ENCODE data around the gene C10orf53. TPM values are rescaled to one million over a fixed set of nuclear protein-coding genes. Genes with fewer than 3 reads are reported as not detected.

The C10orf53 gene
- total and polyA plus RNA-seq, 2 of the 8 experiments (the other 6 are each of a cell fraction or from before 2014, with no cell fraction given), result not detected

- no peaks in the 10 kb centered on the region for H3K23me2 ChIP-seq (ENCODE audit: low read depth, low read length)
- H4K20me1 ChIP-seq (replicated peaks in 1 of 2; ENCODE audit: control insufficient read depth in 1 of 2, insufficient read depth in 2 of 2, low read length in 2 of 2), result no peaks in the 10 kb centered on the region
- no peak overlapping the region for H3K9ac ChIP-seq (replicated peaks in 1 of 4; ENCODE audit: extremely low read depth in 1 of 4, low read depth in 3 of 4, low read length in 3 of 4)
- no peaks in the 10 kb centered on the region for H3K79me2 ChIP-seq (ENCODE audit: control insufficient read depth in 1 of 2, insufficient read depth in 2 of 2, low read length in 2 of 2)
- no peaks in the 10 kb centered on the region for H3K36me3 ChIP-seq (ENCODE audit: control insufficient read depth in 2 of 4, insufficient read depth in 4 of 4, low read length in 3 of 4)
- no peak overlapping the region for H4K91ac ChIP-seq (replicated peaks; ENCODE audit: insufficient read length, low read length)
- H3K18ac ChIP-seq (ENCODE audit: extremely low read depth, low read length), result no peak overlapping the region
- no peak overlapping the region for H3K4me2 ChIP-seq (ENCODE audit: insufficient read depth in 1 of 2, low read depth in 2 of 2, low read length in 2 of 2)
- no peak for FAIRE-seq
- TF ChIP-seq HDAC2 (IDR thresholded peaks at IDR 0.05; ENCODE audit: borderline replicate concordance in 1 of 2, low read depth in 2 of 2, low read length in 2 of 2) (no peak), SIX5 (IDR thresholded peaks at IDR 0.05; ENCODE audit: low read depth, low read length) (no peak), ATF2 (IDR thresholded peaks at IDR 0.05; ENCODE audit: low read length) (no peak), POLR2A (IDR thresholded peaks at IDR 0.05; ENCODE audit: control extremely low read depth in 1 of 2, low read depth in 2 of 2, low read length in 2 of 2) (no peak), TCF12 (IDR thresholded peaks at IDR 0.05; ENCODE audit: low read depth, low read length) (no peak), GABPA (IDR thresholded peaks at IDR 0.05; ENCODE audit: borderline replicate concordance, insufficient read depth, low read length) (no peak), SRF (IDR thresholded peaks at IDR 0.05; ENCODE audit: low read depth, low read length) (no peak), TAF7 (optimal IDR thresholded peaks at IDR 0.05; ENCODE audit: borderline replicate concordance, low read depth, low read length) (no peak), CBX5 (IDR thresholded peaks at IDR 0.05; ENCODE audit: low read depth, low read length) (no peak), CHD2 (IDR thresholded peaks at IDR 0.05; ENCODE audit: low read length) (no peak), EZH2 (IDR thresholded peaks at IDR 0.05; ENCODE audit: low read depth, low read length, severe bottlenecking) (no peak), RXRA (IDR thresholded peaks at IDR 0.05; ENCODE audit: insufficient read depth, low read depth, low read length) (no peak), CREB1 (IDR thresholded peaks at IDR 0.05) (no peak), RFX5 (IDR thresholded peaks at IDR 0.05; ENCODE audit: borderline replicate concordance, low read depth, low read length) (no peak)
- no peak overlapping the region for H4K8ac ChIP-seq (ENCODE audit: extremely low read depth, insufficient read depth, low read length)
- no peak overlapping the region for H3K56ac ChIP-seq (replicated peaks; ENCODE audit: insufficient read length, low read depth, low read length)
- H2AFZ ChIP-seq (ENCODE audit: low read length), result no peak overlapping the region
- no peak overlapping the region for H2BK120ac ChIP-seq (replicated peaks; ENCODE audit: low read depth, low read length)
- no peak overlapping the region for H2BK15ac ChIP-seq (ENCODE audit: low read length)
- H3K4ac ChIP-seq (replicated peaks; ENCODE audit: insufficient read length, low read depth, low read length), result no peak overlapping the region
- 0 out of 7 replicates have a peak, but pooled peaks cover 0 to 4% (median 2%) of the 10 kb centered on the region in 4 experiments for H3K27me3 ChIP-seq (replicated peaks in 1 of 4; ENCODE audit: control insufficient read depth in 3 of 4, extremely low read depth in 1 of 4, insufficient read depth in 3 of 4, low read length in 3 of 4)
- DNase-seq (ENCODE audit: low read depth in 1 of 2, low spot score in 2 of 2), result peak in 1 of 2 experiments; percentile 20
- no peak overlapping the region for H3K27ac ChIP-seq (ENCODE audit: low read depth, low read length)
- H3K9me3 ChIP-seq (ENCODE audit: insufficient read depth in 2 of 2, low read depth in 1 of 2, low read length in 1 of 2), result no peaks in the 10 kb centered on the region
- no peaks in the 10 kb centered on the region for H3K4me1 ChIP-seq (replicated peaks in 1 of 4; ENCODE audit: control insufficient read depth in 3 of 4, insufficient read depth in 4 of 4, low read length in 3 of 4)
- no peak overlapping the region for H3K4me3 ChIP-seq (ENCODE audit: extremely low read depth in 1 of 4, insufficient read depth in 2 of 4, low read depth in 3 of 4, low read length in 4 of 4)
- 85% methylated on average over 5 of the region's 5 CpGs; no CpG with 5 or more reads in 1 of the 2 experiments for WGBS, 2 experiments (ENCODE audit: extremely low coverage in 1 of 2, insufficient coverage in 1 of 2, insufficient read length in 1 of 2, insufficient replicate concordance in 2 of 2, low coverage in 1 of 2, low lambda C conversion rate in 2 of 2, missing lambda C conversion rate in 1 of 2)
- POLR2A ChIA-PET (ENCODE audit: partially characterized antibody), result no interaction called here
- H3K79me1 ChIP-seq (ENCODE audit: low read depth, low read length), result no peaks in the 10 kb centered on the region
- H2AK5ac ChIP-seq (ENCODE audit: low read depth, low read length), result no peak overlapping the region
- H4K5ac ChIP-seq (ENCODE audit: insufficient read length, low read depth, low read length), result no peak overlapping the region
- H3K23ac ChIP-seq (ENCODE audit: insufficient read length), result no peak overlapping the region
- no peak overlapping the region for H2BK5ac ChIP-seq (ENCODE audit: low read depth, low read length)
- H3K14ac ChIP-seq (ENCODE audit: insufficient read length), result no peak overlapping the region
- CTCF ChIA-PET (ENCODE audit: partially characterized antibody), result interaction anchor here (1.6 kb wide), 1 partner anchor 16 kb away, joined by 3 read pairs; no protein-coding TSS in a partner anchor
- no peak overlapping the region for H2BK20ac ChIP-seq (ENCODE audit: low read length)
- no peak overlapping the region for H2BK12ac ChIP-seq (ENCODE audit: low read depth, low read length)
Observed at GRCh38 chr10:49666685-49667084, 12.8 kb upstream of the C10orf53 start.
